T-helper 17 cell (primary cell): ENCODE results near the gene LGR6. TPM values are rescaled to one million over a fixed set of nuclear protein-coding genes. Genes with fewer than 3 reads are reported as not detected.
"Not testable (repeated sequence)": the region's sequence is repeated elsewhere in the genome, so short reads cannot be mapped to it uniquely, and the experiment has no call there.

Experiments used
- ATAC-seq: fragments of 150-1000 bp; cut with Tn5 transposase; 2 replicates; pipeline ENCODE4 v1.10.0; 2021; ENCODE audit warnings: mild to moderate bottlenecking, moderate library complexity
- DNase-seq, 3 donors: peaks; one replicate each; pipeline versions ENCODE4 v3.0.0 to v3.0.0-alpha.2; 2020 to 2021
- H3K9me3 ChIP-seq: one replicate; pipeline ENCODE4 v1.7.0; 2013; ENCODE audit warnings: low read length, mild to moderate bottlenecking; ENCODE audit not compliant: control insufficient read depth, poor library complexity, severe bottlenecking
- H3K27ac Mint-ChIP-seq: one replicate; pipeline ENCODE4 v1.8.0; 2022; ENCODE audit warnings: mild to moderate bottlenecking, moderate library complexity, mixed read lengths
- H3K27me3 Mint-ChIP-seq: one replicate; pipeline ENCODE4 v1.8.0; 2022; ENCODE audit warnings: mixed read lengths
- H3K36me3 Mint-ChIP-seq: one replicate; pipeline ENCODE4 v1.8.0; 2022; ENCODE audit warnings: low read depth, mixed read lengths
- H3K4me1 Mint-ChIP-seq: one replicate; pipeline ENCODE4 v1.8.0; 2022; ENCODE audit warnings: mild to moderate bottlenecking, mixed read lengths
- H3K4me3 Mint-ChIP-seq: one replicate; pipeline ENCODE4 v1.8.0; 2022; ENCODE audit warnings: mild to moderate bottlenecking, moderate library complexity, mixed read lengths
- total RNA-seq, 4 donors: library from RNA in 2 of 4; stranded (reverse) in 2 of 4; gene quantifications; one replicate each; pipeline ENCODE4 v1.2.3 and lab custom pipeline; 2022 to 2026

LGR6 gene
- total RNA-seq, 2 donors from 2014 or later: 0.13 to 0.25 TPM

DNA sequence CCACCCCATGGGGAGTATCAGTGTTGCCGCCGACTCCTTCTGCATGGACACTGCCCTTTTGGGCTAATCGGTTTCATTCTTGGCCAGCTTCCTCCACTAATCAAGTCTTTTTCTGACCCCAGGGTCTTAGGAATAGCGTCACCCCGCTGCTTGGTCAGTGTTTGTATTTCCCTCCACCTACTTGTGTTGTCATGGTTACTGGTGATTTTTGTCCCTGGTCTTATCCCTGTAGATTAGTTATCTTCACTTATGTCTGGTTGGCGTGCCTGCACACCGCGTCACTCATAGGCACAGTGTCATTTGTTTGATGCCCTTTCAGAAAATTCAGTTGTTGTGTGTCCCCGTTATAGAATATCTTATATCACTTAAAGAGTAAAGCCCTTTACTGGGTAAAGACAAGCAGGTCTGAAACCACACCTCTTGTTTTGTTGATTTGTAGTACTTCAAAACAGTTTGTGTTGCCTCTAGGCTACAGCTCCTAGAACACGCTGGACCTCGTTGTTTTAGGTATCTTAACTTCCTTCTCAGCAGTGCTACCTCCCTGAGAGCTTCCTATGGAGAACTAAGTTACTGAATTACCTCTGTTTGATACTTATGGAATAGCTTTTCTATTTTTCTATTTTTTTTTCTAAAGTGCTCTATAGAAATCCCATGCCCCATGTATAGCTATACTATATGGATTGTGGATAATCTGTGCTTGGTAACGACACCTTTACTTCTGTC, 155.8 kb downstream of the LGR6 start:
- H3K27ac Mint-ChIP-seq: peak overlapping the region; percentile 87
- peaks cover 5% of the 10 kb centered on the region for H3K36me3 Mint-ChIP-seq
- peaks cover 27% of the 10 kb centered on the region for H3K4me1 Mint-ChIP-seq
- DNase-seq: no peak
- H3K27me3 Mint-ChIP-seq: no peaks in the 10 kb centered on the region
- no peaks in the 10 kb centered on the region for H3K9me3 ChIP-seq
- ATAC-seq: no peak
- peak overlapping the region; percentile 98 for H3K4me3 Mint-ChIP-seq

DNA sequence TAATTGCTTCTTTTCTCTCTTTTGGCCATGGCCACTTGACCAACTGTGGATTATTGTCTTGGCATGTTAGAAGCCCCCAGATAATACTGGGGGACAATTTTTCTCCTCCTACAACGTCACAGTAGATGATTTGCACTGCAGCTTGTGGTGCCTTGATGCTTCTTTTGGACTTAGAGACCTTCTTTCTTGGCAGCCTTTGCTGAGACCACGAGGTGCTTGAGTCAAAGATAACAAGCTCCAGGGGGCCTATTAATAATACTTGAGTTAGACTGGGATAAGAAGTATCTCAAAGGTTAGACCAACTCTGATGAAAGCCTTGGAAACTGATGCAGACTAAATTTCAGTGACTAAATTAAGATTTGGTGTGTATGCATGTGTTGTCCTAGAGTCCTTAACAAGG, 158.1 kb downstream of the LGR6 start:
- peaks cover 32% of the 10 kb centered on the region for H3K4me1 Mint-ChIP-seq
- no peaks in the 10 kb centered on the region for H3K27me3 Mint-ChIP-seq
- no peak overlapping the region for H3K4me3 Mint-ChIP-seq
- ATAC-seq (no peak), DNase-seq (no peak)
- H3K9me3 ChIP-seq: no peaks in the 10 kb centered on the region
- H3K36me3 Mint-ChIP-seq: peaks cover 5% of the 10 kb centered on the region
- no peak overlapping the region for H3K27ac Mint-ChIP-seq

DNA sequence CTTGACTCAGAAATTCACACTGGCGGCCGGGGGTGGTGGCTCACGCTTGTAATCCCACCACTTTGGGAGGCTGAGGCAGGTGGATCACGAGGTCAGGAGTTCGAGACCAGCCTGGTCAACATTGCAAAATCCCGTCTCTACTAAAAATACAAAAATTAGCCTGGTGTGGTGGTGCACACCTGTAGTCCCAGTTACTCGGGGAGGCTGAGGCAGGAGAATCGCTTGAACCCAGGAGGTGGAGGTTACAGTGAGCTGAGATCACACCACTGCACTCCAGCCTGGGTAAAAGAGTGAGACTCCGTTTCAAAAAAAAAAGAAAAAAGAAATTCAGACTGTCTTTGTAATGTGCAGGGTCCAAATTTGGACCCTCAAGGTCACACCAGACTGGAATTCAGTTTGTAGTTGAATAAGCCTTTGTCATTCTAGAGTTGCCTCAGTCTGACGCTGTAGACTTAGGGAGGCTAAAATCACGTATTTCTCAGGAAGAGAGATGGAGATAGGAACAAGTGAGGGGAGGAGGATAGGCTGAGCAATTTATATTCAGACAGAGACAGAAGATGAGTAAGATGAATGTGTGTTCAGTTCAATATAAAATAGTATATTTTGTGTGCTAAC, 159.1 kb downstream of the LGR6 start:
- not testable (repeated sequence) for DNase-seq, H3K36me3 Mint-ChIP-seq, H3K27me3 Mint-ChIP-seq, ATAC-seq, H3K27ac Mint-ChIP-seq, H3K4me3 Mint-ChIP-seq, H3K9me3 ChIP-seq
- peaks cover 32% of the 10 kb centered on the region for H3K4me1 Mint-ChIP-seq

DNA sequence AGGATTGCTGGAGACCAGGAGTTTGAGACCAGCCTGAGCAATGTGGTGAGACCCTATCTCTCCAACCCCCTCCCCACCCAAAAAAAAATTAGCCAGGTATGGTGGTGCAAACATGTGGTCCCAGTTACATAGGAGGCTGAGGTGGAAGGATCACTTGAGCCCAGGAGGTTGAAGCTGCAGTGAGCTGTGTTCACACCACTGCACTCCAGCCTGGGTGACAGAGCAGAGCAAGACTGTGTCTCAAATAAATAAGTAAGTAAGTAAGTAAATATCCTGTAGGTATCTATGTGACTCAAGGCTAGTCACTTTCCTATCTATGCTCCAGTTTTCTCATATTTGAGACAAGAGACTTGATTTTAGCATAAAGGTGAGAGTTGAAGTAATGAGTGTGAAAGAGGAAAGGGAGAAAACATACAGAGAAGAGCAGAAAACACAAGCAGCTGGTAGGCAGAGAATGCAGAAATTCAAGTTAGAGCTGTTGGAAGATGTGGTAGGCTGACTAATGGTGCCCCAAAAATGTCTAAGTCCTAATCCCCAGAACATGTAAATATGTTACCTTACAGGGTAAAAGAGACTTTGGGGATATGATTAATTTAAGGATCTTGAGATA, 162.4 kb downstream of the LGR6 start:
- H3K4me1 Mint-ChIP-seq: peaks cover 16% of the 10 kb centered on the region
- no peaks in the 10 kb centered on the region for H3K9me3 ChIP-seq
- no peaks in the 10 kb centered on the region for H3K36me3 Mint-ChIP-seq
- no peak overlapping the region for H3K4me3 Mint-ChIP-seq
- DNase-seq (no peak), ATAC-seq (no peak)
- no peak overlapping the region for H3K27ac Mint-ChIP-seq
- H3K27me3 Mint-ChIP-seq: no peaks in the 10 kb centered on the region

DNA sequence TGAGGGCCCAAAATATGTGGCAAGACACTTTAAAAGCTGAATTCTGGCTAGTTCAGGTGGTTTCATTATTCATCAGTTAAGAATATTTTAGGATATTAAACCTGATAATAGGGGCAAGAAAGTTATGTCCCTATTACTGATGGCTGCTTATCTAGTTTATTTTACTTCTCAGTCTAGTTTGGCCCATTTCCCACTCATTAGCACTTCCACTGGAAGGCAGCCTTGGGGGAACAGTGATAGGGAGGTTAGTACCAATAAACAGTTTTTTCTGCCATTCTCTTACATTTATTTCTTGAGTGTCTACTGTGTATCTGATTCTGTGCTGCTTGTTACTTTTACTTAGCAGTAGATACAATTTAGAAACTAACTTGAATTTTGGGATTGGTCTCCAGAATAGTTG, 163.9 kb downstream of the LGR6 start:
- Mint-ChIP-seq H3K27me3 (no peaks in the 10 kb centered on the region), H3K4me1 (peaks cover 19% of the 10 kb centered on the region), H3K27ac (peak overlapping the region; percentile 67), H3K36me3 (no peaks in the 10 kb centered on the region), H3K4me3 (no peak overlapping the region)
- no peak for DNase-seq
- no peak for ATAC-seq
- H3K9me3 ChIP-seq: no peaks in the 10 kb centered on the region

DNA sequence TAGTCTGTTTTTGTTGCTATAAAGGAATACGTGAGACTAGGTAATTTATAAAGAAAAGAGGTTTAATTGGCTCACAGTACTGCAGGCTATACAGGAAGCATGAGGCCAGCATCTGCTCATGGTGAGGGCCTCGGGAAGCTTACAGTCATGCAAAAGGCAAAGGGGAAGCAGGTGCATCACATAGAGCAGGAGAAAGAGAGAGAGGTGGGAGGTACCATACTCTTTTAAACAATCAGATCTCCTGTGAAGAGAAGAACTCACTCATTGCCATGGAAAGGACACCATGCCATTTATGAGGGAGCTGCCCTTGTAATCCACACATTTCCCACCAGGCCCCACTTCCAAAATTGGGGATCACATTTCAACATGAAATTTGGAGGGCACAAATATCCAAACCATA, 167.6 kb downstream of the LGR6 start:
- Mint-ChIP-seq H3K4me1 (peaks cover 14% of the 10 kb centered on the region), H3K36me3 (no peaks in the 10 kb centered on the region)
- H3K9me3 ChIP-seq: no peaks in the 10 kb centered on the region

DNA sequence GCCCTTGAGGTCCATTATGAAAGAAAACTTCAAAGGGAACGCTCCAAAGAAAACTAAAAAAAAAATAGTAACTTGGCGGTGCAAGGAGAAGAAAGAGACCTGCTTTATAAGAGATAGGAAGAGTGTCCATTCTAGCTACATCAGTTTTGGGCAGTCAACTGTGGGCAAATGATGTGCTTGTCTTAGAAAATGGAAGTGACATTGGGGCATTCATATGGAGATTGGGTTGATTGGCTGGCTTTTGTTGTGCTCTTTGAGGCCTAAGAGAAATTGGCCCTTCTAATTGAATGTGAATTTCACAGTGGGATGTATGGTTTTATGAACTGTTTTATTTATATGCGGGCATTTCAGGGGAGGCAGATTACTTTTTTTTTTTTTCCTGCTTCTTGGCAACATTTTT, 168.1 kb downstream of the LGR6 start:
- Mint-ChIP-seq H3K4me1 (peaks cover 12% of the 10 kb centered on the region), H3K27me3 (no peaks in the 10 kb centered on the region), H3K27ac (no peak overlapping the region), H3K36me3 (no peaks in the 10 kb centered on the region), H3K4me3 (no peak overlapping the region)
- ATAC-seq: no peak
- no peaks in the 10 kb centered on the region for H3K9me3 ChIP-seq
- no peak for DNase-seq

More for the DNA sequence above, 167.6 kb downstream of the LGR6 start:
- Mint-ChIP-seq H3K4me3 (no peak overlapping the region), H3K27ac (no peak overlapping the region), H3K27me3 (no peaks in the 10 kb centered on the region)
- ATAC-seq (no peak), DNase-seq (no peak)

DNA sequence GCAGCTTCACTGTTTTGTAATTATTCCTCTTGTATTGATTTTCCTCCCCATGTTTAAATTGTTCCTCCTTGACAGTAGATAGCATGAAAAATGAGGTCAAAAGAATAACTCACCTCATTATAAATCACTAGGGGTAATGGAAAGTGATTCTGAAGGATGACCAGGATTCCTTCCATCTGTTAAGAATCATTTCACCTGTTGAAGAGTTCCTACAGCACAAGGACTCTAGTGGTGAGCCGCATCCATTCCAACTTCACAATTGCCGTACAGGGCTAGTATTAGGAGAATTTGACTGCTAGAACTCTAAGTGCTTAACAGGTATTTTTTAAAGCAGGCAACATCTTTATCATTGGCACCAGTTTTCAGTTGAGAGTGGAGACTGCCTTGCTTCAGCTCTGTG, 168.6 kb downstream of the LGR6 start:
- Mint-ChIP-seq H3K4me1 (peaks cover 12% of the 10 kb centered on the region), H3K4me3 (no peak overlapping the region), H3K27me3 (no peaks in the 10 kb centered on the region), H3K27ac (no peak overlapping the region), H3K36me3 (no peaks in the 10 kb centered on the region)
- DNase-seq: no peak
- no peak for ATAC-seq
- no peaks in the 10 kb centered on the region for H3K9me3 ChIP-seq

DNA sequence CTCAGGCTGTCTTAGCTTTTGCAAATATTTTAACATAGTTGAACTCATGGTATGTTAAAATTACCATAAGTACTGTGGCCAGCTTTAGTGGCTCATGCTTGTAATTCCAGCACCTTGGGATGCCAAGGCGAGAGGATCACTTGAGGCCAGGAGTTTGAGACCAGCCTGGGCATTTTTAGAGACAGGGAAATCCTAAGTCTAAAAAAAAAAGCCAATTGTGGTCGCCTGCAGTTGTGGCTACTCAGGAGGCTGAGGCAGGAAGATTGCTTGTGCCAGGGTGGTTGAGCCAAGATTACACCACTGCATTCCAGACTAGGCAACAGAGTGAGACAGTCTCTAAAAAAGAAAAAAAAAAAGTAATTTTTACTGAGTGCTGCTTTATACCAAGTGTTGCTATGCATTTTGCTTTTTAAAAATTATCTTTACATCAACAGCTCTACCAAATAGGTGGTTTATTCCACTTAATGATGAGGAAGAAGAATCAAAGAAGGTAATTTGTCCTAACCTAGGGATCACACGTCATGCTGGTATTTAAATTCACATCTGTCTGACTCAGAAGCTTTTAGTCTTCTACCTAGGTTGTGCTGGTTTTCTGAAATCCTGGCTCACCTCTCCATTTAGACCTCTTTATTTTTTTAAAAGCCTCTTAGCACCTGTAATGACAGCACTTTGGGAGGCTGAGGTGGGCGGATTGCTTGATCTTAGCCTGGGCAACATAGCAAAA, 171.7 kb downstream of the LGR6 start:
- H3K9me3 ChIP-seq: no peaks in the 10 kb centered on the region
- Mint-ChIP-seq H3K4me1 (peaks cover 9% of the 10 kb centered on the region), H3K27ac (no peak overlapping the region), H3K36me3 (no peaks in the 10 kb centered on the region), H3K27me3 (no peaks in the 10 kb centered on the region), H3K4me3 (no peak overlapping the region)
- DNase-seq (no peak), ATAC-seq (no peak)

DNA sequence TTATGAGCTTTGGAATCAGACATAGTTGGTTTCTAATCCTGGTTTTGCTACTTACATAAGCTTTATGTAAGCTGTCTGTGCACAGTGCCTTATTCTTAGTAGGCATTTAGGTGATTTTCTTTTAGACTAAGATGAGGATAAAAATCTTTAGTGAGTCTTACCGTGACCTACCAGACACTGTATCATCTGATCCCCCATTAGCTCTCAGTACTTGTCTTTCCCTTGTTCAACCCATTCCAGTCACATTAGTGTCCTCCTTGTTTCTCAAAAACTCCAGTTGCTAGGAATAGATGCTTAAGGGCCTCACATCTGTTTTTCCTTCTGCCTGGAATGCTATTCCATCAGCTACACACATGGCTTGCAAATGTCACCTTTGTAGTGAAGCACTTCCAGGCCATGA, 173.7 kb downstream of the LGR6 start:
- ATAC-seq: no peak
- H3K4me1 Mint-ChIP-seq: peaks cover 4% of the 10 kb centered on the region
- DNase-seq: no peak
- H3K9me3 ChIP-seq: no peaks in the 10 kb centered on the region
- no peak overlapping the region for H3K27ac Mint-ChIP-seq
- H3K27me3 Mint-ChIP-seq: no peaks in the 10 kb centered on the region
- H3K36me3 Mint-ChIP-seq: no peaks in the 10 kb centered on the region
- H3K4me3 Mint-ChIP-seq: no peak overlapping the region

Other genes starting within 250 kb of the LGR6 start
- gene LMOD1, start 247.3 kb upstream of the LGR6 start, total RNA-seq: not detected
- gene TIMM17A, start 238.3 kb upstream of the LGR6 start, total RNA-seq: 10 to 100 TPM; 36.8 to 48.4 TPM
- gene RNPEP, start 211.2 kb upstream of the LGR6 start, total RNA-seq: 10 to 100 TPM; 21.4 to 28.6 TPM
- gene ELF3, start 183.2 kb upstream of the LGR6 start, total RNA-seq: 1 to 10 TPM; 1.6 to 2.0 TPM
- gene GPR37L1, start 70.9 kb upstream of the LGR6 start, total RNA-seq: not detected
- gene ARL8A, start 49.1 kb upstream of the LGR6 start, total RNA-seq: 10 to 100 TPM; 71.9 to 76.4 TPM
- 100 to 1,000 TPM in 1 of 2 donors, 10 to 100 TPM in 1; 97.5 to 101 TPM for gene PTPN7, start 33.2 kb upstream of the LGR6 start, total RNA-seq
- 1 to 10 TPM; 1.6 to 2.4 TPM for gene UBE2T, start 148.1 kb downstream of the LGR6 start, total RNA-seq
- 10 to 100 TPM; 28.6 to 30.4 TPM for gene PPP1R12B, start 154.9 kb downstream of the LGR6 start, total RNA-seq